HepG2 (cell line): ENCODE data around the gene MFRP. TPM values are rescaled to one million over a fixed set of nuclear protein-coding genes. Genes with fewer than 3 reads are reported as not detected.

Experiments used
- ATAC-seq: fragments of 200-7000 bp; cut with Tn5 transposase; 3 replicates; pipeline ENCODE4 v1.9.1; 2020; ENCODE audit warnings: mild to moderate bottlenecking, moderate library complexity
- BruUV-seq: library from RNA; stranded (reverse); fragments of 400-500 nt; replicated peaks from 2 replicates; lab custom pipeline; 2021; lab: Mats Ljungman, UMichigan
- CTCF ChIA-PET: fragments of 300-600 bp; formaldehyde crosslinking; extraction: SDS; loops from one replicate; lab custom pipeline; 2021; ENCODE audit warnings: low total read pairs, inconsistent platforms, low intra/inter-chr PET ratio; lab: Yijun Ruan, JAX
- POLR2A ChIA-PET: fragments of 350-600 bp; sonication (Branson Sonifier 250); formaldehyde crosslinking; loops from one replicate; lab custom pipeline; 2020; ENCODE audit warnings: antibody characterized with exemption, inconsistent platforms; lab: Yijun Ruan, JAX
- DNase-seq: peaks from one replicate; pipeline ENCODE4 v3.0.0-alpha.2; 2015; ENCODE audit warnings: low spot score
- FAIRE-seq: peaks from 3 replicates; lab custom pipeline; 2011; peaks lifted over from hg19 to GRCh38; lab: Jason Lieb, UNC
- H2AFZ ChIP-seq: one replicate; pipeline ENCODE4 v1.6.1; 2011; ENCODE audit warnings: low read length, inconsistent platforms
- H3K27ac ChIP-seq: fragments of 300-600 bp; 3 replicates; pipeline ENCODE4 v1.8.0; 2011; ENCODE audit warnings: mixed run types, mild to moderate bottlenecking, mixed read lengths, low read length, inconsistent platforms; ENCODE audit not compliant: insufficient read depth; ENCODE audit errors: extremely low read length
- H3K27me3 ChIP-seq, 2 experiments: fragments of 200-600 bp in 1 of 2; 2 replicates in 1 of 2; 3 replicates in 1 of 2; pipeline versions ENCODE4 v1.6.0 to v1.8.0; 2011; ENCODE audit warnings: low read length in 2 of 2, mild to moderate bottlenecking in 2 of 2, moderate library complexity in 2 of 2, inconsistent platforms in 1 of 2; ENCODE audit not compliant: insufficient read depth in 2 of 2, control insufficient read depth in 1 of 2
- H3K36me3 ChIP-seq, 2 experiments: fragments of 200-600 bp in 1 of 2; replicated peaks in 1 of 2; 2 replicates in 1 of 2; 3 replicates in 1 of 2; pipeline versions ENCODE4 v1.5.1 to v1.8.0; 2011; ENCODE audit warnings: low read length in 2 of 2, inconsistent platforms in 1 of 2; ENCODE audit not compliant: insufficient read depth in 2 of 2, control insufficient read depth in 1 of 2
- H3K4me1 ChIP-seq: 2 replicates; pipeline ENCODE4 v1.5.1; 2012; ENCODE audit warnings: low read length, inconsistent platforms; ENCODE audit not compliant: insufficient read depth
- H3K4me2 ChIP-seq: 2 replicates; pipeline ENCODE4 v1.6.0; 2011; ENCODE audit warnings: low read depth, low read length, inconsistent platforms
- H3K4me3 ChIP-seq, 3 experiments: fragments of 200-600 bp in 1 of 3; sonication (generic), shearing (Covaris generic) in 1 of 3; replicated peaks in 1 of 3; 2 replicates each; pipeline ENCODE4 v1.5.1; 2011 to 2016; ENCODE audit warnings: low read length in 3 of 3, inconsistent platforms in 2 of 3, low read depth in 2 of 3, mild to moderate bottlenecking in 2 of 3, control low read depth in 1 of 3, mixed read lengths in 1 of 3; ENCODE audit not compliant: insufficient read depth in 1 of 3
- H3K79me2 ChIP-seq: one replicate; pipeline ENCODE4 v1.6.1; 2011; ENCODE audit warnings: low read length, inconsistent platforms; ENCODE audit not compliant: insufficient read depth
- H3K9ac ChIP-seq: 2 replicates; pipeline ENCODE4 v1.6.0; 2011; ENCODE audit warnings: mild to moderate bottlenecking, low read depth, low read length, inconsistent platforms; ENCODE audit not compliant: insufficient read depth
- H3K9me3 ChIP-seq: 2 replicates; pipeline ENCODE4 v1.5.1; 2012; ENCODE audit warnings: mild to moderate bottlenecking, low read length
- H4K20me1 ChIP-seq: 2 replicates; pipeline ENCODE4 v1.6.0; 2011; ENCODE audit warnings: inconsistent platforms, mild to moderate bottlenecking, low read length, moderate library complexity; ENCODE audit not compliant: insufficient read depth
- HNRNPL ChIP-seq: fragments of 200-400 bp; formaldehyde crosslinking; IDR thresholded peaks from 2 replicates; pipeline ENCODE4 v1.6.1; 2017; ENCODE audit warnings: mild to moderate bottlenecking, low read depth, low read length
- HNRNPUL1 ChIP-seq: fragments of 200-400 bp; formaldehyde crosslinking; IDR thresholded peaks from 2 replicates; pipeline ENCODE4 v1.6.1; 2017; ENCODE audit warnings: low read depth, mild to moderate bottlenecking, low read length, moderate library complexity
- MTF1 ChIP-seq: sonication (generic); formaldehyde crosslinking; IDR thresholded peaks from 2 replicates; pipeline ENCODE4 v1.5.0; 2020; ENCODE audit warnings: missing genetic modification reagents
- PHF5A ChIP-seq: IDR thresholded peaks from one replicate; pipeline ENCODE4 v1.6.1; 2018; ENCODE audit warnings: low read depth, missing genetic modification reagents; ENCODE audit not compliant: unreplicated experiment
- TCF7 ChIP-seq: sonication (generic); IDR thresholded peaks from 2 replicates; pipeline ENCODE4 v1.6.1; 2016; ENCODE audit warnings: antibody characterized with exemption, low read depth
- XRCC5 ChIP-seq: fragments of 200-400 bp; formaldehyde crosslinking; optimal IDR thresholded peaks from 2 replicates; pipeline ENCODE3; 2017; ENCODE audit warnings: mild to moderate bottlenecking, low read length
- ZBTB7B ChIP-seq: sonication (generic); formaldehyde crosslinking; IDR thresholded peaks from 2 replicates; pipeline ENCODE4 v1.4.0; 2020; ENCODE audit warnings: missing genetic modification reagents
- ZFP1 ChIP-seq: IDR thresholded peaks from 2 replicates; pipeline ENCODE4 v1.6.1; 2016
- ZNF383 ChIP-seq: sonication (generic); formaldehyde crosslinking; IDR thresholded peaks from 2 replicates; pipeline ENCODE4 v1.4.0; 2020; ENCODE audit warnings: missing genetic modification reagents, mild to moderate bottlenecking, borderline replicate concordance
- ZNF510 ChIP-seq: sonication (generic); formaldehyde crosslinking; IDR thresholded peaks from 2 replicates; pipeline ENCODE4 v1.4.0; 2020; ENCODE audit warnings: low read depth, mild to moderate bottlenecking, missing genetic modification reagents
- ZNF552 ChIP-seq: sonication (generic); formaldehyde crosslinking; IDR thresholded peaks from 2 replicates; pipeline ENCODE4 v1.9.0; 2022; ENCODE audit warnings: missing genetic modification reagents, mild to moderate bottlenecking, borderline replicate concordance
- ZNF790 ChIP-seq: sonication (generic); formaldehyde crosslinking; IDR thresholded peaks from 2 replicates; pipeline ENCODE4 v1.8.0; 2022; ENCODE audit warnings: missing genetic modification reagents, mild to moderate bottlenecking, borderline replicate concordance
- WGBS: methylation state at CpG from one replicate; pipeline ENCODE4 v1.1.6; 2017; ENCODE audit warnings: low lambda C conversion rate; 5-methylcytosine and 5-hydroxymethylcytosine counted together
- in situ Hi-C: cut with HindIII; loops from 2 replicates; pipeline ENCODE4 v1.10.0; 2017; ENCODE audit warnings: low pct_unique_long_range_greater_than_20kb; ENCODE audit not compliant: extremely low pct_ligation_motif_present
- intact Hi-C: fragments of 100-400 bp; cut with micrococcal nuclease; formaldehyde crosslinking; loops from one replicate; pipeline ENCODE4 v1.10.0; 2022; ENCODE audit not compliant: unreplicated experiment
- polyA plus RNA-seq, 8 experiments: library from polyadenylated mRNA; depleted of rRNA in 3 of 8; stranded (reverse) in 7 of 8; unstranded in 1 of 8; fragments of >200 nt; fragmentation: Illumina TruSeq in 4 of 8; extraction: Trizol in 4 of 8; gene quantifications; 2 replicates each; pipeline versions ENCODE4 v1.2.1 to v1.2.3, GENCODE V29; 2011 to 2016; ENCODE audit warnings: low read depth in 4 of 8, missing spikeins in 1 of 8, mixed read lengths in 1 of 8; ENCODE audit not compliant: insufficient read depth in 1 of 8
- total RNA-seq, 5 experiments: library from RNA; depleted of rRNA; stranded (reverse); fragments of >200 nt; fragmentation: Illumina TruSeq; extraction: Trizol; gene quantifications; 2 replicates each; pipeline ENCODE4 v1.2.3, GENCODE V29; 2016; ENCODE audit warnings: low read depth in 1 of 5
- TF ChIP-seq, protein P1 (sequence below): sonication (generic); formaldehyde crosslinking; IDR thresholded peaks from 2 replicates; pipeline ENCODE4 v1.4.0; 2020; ENCODE audit warnings: mild to moderate bottlenecking, missing genetic modification reagents
- TF ChIP-seq, protein P2 (sequence below): sonication (generic); formaldehyde crosslinking; IDR thresholded peaks from 2 replicates; pipeline ENCODE4 v1.5.0; 2020; ENCODE audit warnings: missing genetic modification reagents, mild to moderate bottlenecking, borderline replicate concordance
- TF ChIP-seq, protein P3 (sequence below): sonication (generic); formaldehyde crosslinking; IDR thresholded peaks from 2 replicates; pipeline ENCODE4 v1.4.0; 2020; ENCODE audit warnings: mild to moderate bottlenecking, missing genetic modification reagents
- TF ChIP-seq, protein P4 (sequence below): sonication (generic); formaldehyde crosslinking; IDR thresholded peaks from 2 replicates; pipeline ENCODE4 v1.8.0; 2022; ENCODE audit warnings: mild to moderate bottlenecking, missing genetic modification reagents; ENCODE audit not compliant: insufficient replicate concordance

Gene MFRP
- total and polyA plus RNA-seq, 2 of the 13 experiments (the other 11 are each of a cell fraction or from before 2014, with no cell fraction given): not detected

DNA sequence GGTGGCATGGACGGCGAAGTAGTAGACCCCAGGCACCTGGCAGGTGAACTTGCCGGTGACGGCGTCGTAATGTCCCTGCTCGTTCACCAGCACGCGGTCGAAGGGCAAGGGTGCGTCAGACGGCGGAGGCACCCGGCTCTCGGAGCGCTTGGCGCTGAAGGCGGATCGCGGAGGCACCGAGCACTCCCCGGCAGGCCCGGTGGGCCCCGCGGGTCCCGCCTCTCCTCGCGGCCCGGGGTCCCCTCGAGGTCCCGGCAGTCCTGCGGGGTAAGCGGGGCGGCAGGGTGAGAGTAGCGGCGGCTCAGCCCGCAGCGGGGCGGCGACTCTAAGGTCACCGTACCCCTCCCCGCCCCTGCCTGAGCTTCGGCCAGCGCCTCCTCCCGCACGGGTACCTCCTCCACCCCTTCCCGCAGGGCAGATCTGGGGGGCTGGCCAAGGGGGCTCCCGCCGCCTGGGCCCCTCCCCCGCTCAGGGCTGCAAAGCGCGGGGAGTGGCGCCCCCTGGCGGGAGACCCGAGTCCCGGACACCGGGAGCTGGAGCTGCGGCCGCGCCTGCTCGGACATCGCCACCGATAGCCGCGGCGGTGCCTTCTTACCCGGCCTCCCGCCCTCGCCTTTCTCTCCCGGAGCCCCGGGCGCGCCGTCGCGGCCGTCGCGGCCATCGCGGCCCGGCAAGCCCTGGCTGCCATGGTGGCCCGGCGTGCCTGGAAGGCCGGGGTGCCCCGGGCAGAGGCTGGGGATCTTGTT is 6.7 kb downstream of the MFRP start:
- H3K4me1 ChIP-seq: peaks cover 51% of the 10 kb centered on the region
- WGBS: 54% methylated on average over 19 of the region's 86 CpGs
- no peak overlapping the region for H2AFZ ChIP-seq
- no peaks in the 10 kb centered on the region for H3K9me3 ChIP-seq
- H3K9ac ChIP-seq: peak overlapping the region; percentile 57
- H3K4me3 ChIP-seq: peak overlapping the region; percentile 57 to 79 (median 62); a peak in 5 of 6 replicates
- peaks cover 8 to 14% of the 10 kb centered on the region in 2 experiments; a peak in 4 of 5 replicates for H3K36me3 ChIP-seq
- ChIA-PET POLR2A (interaction anchor here (0.6 to 3.2 kb wide), 6 partner anchors 10 to 133 kb away, joined by 3 to 31 read pairs (median 4); partner anchors contain the start of gene CBL), CTCF (interaction anchor here (1.0 to 1.9 kb wide), 4 partner anchors 31 to 37 kb away, joined by 3 to 17 read pairs (median 8); no protein-coding TSS in a partner anchor)
- peaks cover 22% of the 10 kb centered on the region for H3K79me2 ChIP-seq
- ATAC-seq (peak; percentile 61), DNase-seq (peak; percentile 28), FAIRE-seq (no peak)
- in situ Hi-C loops (loop anchor here (5.0 to 10.0 kb wide), 2 partner anchors 33 to 135 kb away; no protein-coding TSS in a partner anchor), intact Hi-C loops (no loop called here)
- no peak overlapping the region for H3K27ac ChIP-seq
- peaks cover 4% of the 10 kb centered on the region; the same call in 1 of the 2 replicates for H4K20me1 ChIP-seq
- H3K4me2 ChIP-seq: peak overlapping the region; percentile 84
- H3K27me3 ChIP-seq: peaks cover 2 to 40% of the 10 kb centered on the region in 2 experiments; a peak in 4 of 5 replicates
- no TSS peak for BruUV-seq
- TF ChIP-seq ZFP1 (CRISPR knock-in tag) (no peak), ZNF790 (CRISPR knock-in tag) (peak; percentile 36; the same call in 1 of the 2 replicates), ZNF510 (CRISPR knock-in tag) (no peak), ZBTB7B (peak; percentile 71), MTF1 (no peak), PHF5A (CRISPR knock-in tag) (no peak), HNRNPL (no peak), TCF7 (no peak), XRCC5 (peak; percentile 88), ZNF383 (no peak), HNRNPUL1 (no peak), ZNF552 (no peak)
- TF ChIP-seq, protein P1, sequence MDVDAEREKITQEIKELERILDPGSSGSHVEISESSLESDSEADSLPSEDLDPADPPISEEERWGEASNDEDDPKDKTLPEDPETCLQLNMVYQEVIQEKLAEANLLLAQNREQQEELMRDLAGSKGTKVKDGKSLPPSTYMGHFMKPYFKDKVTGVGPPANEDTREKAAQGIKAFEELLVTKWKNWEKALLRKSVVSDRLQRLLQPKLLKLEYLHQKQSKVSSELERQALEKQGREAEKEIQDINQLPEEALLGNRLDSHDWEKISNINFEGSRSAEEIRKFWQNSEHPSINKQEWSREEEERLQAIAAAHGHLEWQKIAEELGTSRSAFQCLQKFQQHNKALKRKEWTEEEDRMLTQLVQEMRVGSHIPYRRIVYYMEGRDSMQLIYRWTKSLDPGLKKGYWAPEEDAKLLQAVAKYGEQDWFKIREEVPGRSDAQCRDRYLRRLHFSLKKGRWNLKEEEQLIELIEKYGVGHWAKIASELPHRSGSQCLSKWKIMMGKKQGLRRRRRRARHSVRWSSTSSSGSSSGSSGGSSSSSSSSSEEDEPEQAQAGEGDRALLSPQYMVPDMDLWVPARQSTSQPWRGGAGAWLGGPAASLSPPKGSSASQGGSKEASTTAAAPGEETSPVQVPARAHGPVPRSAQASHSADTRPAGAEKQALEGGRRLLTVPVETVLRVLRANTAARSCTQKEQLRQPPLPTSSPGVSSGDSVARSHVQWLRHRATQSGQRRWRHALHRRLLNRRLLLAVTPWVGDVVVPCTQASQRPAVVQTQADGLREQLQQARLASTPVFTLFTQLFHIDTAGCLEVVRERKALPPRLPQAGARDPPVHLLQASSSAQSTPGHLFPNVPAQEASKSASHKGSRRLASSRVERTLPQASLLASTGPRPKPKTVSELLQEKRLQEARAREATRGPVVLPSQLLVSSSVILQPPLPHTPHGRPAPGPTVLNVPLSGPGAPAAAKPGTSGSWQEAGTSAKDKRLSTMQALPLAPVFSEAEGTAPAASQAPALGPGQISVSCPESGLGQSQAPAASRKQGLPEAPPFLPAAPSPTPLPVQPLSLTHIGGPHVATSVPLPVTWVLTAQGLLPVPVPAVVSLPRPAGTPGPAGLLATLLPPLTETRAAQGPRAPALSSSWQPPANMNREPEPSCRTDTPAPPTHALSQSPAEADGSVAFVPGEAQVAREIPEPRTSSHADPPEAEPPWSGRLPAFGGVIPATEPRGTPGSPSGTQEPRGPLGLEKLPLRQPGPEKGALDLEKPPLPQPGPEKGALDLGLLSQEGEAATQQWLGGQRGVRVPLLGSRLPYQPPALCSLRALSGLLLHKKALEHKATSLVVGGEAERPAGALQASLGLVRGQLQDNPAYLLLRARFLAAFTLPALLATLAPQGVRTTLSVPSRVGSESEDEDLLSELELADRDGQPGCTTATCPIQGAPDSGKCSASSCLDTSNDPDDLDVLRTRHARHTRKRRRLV: no peak
- TF ChIP-seq, protein P2, sequence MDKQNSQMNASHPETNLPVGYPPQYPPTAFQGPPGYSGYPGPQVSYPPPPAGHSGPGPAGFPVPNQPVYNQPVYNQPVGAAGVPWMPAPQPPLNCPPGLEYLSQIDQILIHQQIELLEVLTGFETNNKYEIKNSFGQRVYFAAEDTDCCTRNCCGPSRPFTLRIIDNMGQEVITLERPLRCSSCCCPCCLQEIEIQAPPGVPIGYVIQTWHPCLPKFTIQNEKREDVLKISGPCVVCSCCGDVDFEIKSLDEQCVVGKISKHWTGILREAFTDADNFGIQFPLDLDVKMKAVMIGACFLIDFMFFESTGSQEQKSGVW: no peak
- TF ChIP-seq, protein P3, sequence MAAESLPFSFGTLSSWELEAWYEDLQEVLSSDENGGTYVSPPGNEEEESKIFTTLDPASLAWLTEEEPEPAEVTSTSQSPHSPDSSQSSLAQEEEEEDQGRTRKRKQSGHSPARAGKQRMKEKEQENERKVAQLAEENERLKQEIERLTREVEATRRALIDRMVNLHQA (CRISPR knock-in tag): no peak
- TF ChIP-seq, protein P4, sequence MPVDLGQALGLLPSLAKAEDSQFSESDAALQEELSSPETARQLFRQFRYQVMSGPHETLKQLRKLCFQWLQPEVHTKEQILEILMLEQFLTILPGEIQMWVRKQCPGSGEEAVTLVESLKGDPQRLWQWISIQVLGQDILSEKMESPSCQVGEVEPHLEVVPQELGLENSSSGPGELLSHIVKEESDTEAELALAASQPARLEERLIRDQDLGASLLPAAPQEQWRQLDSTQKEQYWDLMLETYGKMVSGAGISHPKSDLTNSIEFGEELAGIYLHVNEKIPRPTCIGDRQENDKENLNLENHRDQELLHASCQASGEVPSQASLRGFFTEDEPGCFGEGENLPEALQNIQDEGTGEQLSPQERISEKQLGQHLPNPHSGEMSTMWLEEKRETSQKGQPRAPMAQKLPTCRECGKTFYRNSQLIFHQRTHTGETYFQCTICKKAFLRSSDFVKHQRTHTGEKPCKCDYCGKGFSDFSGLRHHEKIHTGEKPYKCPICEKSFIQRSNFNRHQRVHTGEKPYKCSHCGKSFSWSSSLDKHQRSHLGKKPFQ (CRISPR knock-in tag): no peak
